GM12864 (cell line): ENCODE measurements around the gene GALNT3.
A peak's percentile ranks its signal among the peaks of the same experiment; 100 is the strongest.

Source experiments
- DNase-seq: peaks from one replicate; pipeline ENCODE4 v3.0.0-alpha.2; 2011; ENCODE audit warnings: low read depth
- H3K4me3 ChIP-seq: 2 replicates; pipeline ENCODE4 v1.5.1; 2011; ENCODE audit warnings: mild to moderate bottlenecking, low read depth, low read length, control low read depth
- CTCF ChIP-seq: IDR thresholded peaks from 2 replicates; pipeline ENCODE4 v1.5.1; 2011; ENCODE audit warnings: low read depth, mild to moderate bottlenecking, moderate library complexity, low read length, control low read depth, inconsistent platforms; ENCODE audit errors: missing control alignments

The GALNT3 gene

GRCh38 chr2:165787334-165787733 lies 6.7 kb downstream of the GALNT3 start:
- no peak for TF ChIP-seq CTCF
- DNase-seq: no peak
- H3K4me3 ChIP-seq: no peak overlapping the region

- DNase-seq: no peak
- TF ChIP-seq CTCF: no peak
Measured at GRCh38 chr2:165779706-165780105, 14.3 kb downstream of the GALNT3 start.

GRCh38 chr2:165778653-165779451 lies 15.2 kb downstream of the GALNT3 start:
- no peak for DNase-seq
- TF ChIP-seq CTCF: peak; percentile 47
- H3K4me3 ChIP-seq: no peak overlapping the region

More at GRCh38 chr2:165779706-165780105, 14.3 kb downstream of the GALNT3 start:
- H3K4me3 ChIP-seq: no peak overlapping the region

GRCh38 chr2:165778187-165778556 lies 15.9 kb downstream of the GALNT3 start:
- DNase-seq: no peak
- H3K4me3 ChIP-seq: no peak overlapping the region
- no peak for TF ChIP-seq CTCF

GRCh38 chr2:165777522-165778186 lies 16.4 kb downstream of the GALNT3 start:
- no peak for DNase-seq
- no peak overlapping the region for H3K4me3 ChIP-seq
- no peak for TF ChIP-seq CTCF

GRCh38 chr2:165776796-165777195 lies 17.3 kb downstream of the GALNT3 start:
- DNase-seq: no peak
- TF ChIP-seq CTCF: no peak
- no peak overlapping the region for H3K4me3 ChIP-seq
